Upper lobe of left lung (tissue), 4 donors: ENCODE data around the gene NOS1.

Experiments used
- POLR2A ChIP-seq, 4 donors: fragments of 450-650 bp; IDR thresholded peaks; one replicate each; pipeline ENCODE4 v1.5.1; 2016 to 2017; ENCODE audit warnings: antibody characterized with exemption in 4 of 4, mild to moderate bottlenecking in 2 of 4
- TF ChIP-seq, protein P1 (sequence below), 6 experiments: fragments of 450-650 bp in 4 of 6; fragments of 200-600 bp in 2 of 6; sonication (generic) in 2 of 6; IDR thresholded peaks; one replicate each; pipeline ENCODE4 v1.5.1; 2016 to 2019; ENCODE audit warnings: antibody characterized with exemption in 6 of 6

DNA sequence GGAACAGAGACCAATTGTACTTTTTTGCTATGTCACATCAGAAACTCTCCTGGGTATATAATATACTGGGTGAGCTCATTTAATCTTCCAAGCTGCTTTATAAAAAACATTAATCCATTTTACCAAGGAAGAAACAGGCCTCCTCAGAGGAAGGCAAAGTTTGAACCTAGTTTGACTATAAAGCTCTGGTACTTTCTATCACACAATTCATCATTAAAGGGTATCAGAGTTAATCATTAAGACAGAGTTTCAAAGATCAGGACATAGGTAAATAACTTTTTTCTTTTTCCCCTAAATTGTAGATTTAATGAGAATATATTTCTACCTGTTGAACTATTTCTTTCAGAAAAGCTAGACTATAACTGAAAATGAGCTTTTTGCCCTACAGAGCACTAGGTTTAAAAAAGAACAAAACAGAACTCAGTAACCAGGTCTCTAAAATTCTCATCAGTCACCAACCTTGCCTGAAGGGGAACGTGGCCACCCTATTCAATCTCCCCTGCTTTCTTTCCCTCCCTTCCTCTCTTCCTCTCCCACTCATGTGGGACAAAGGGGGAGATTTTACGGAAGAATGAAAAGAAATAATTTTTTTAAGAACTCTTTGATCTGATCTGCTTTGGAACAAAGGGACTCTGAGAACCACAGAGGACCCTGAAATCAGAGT lies 189.8 kb downstream of the NOS1 start:
- TF ChIP-seq, protein P1, sequence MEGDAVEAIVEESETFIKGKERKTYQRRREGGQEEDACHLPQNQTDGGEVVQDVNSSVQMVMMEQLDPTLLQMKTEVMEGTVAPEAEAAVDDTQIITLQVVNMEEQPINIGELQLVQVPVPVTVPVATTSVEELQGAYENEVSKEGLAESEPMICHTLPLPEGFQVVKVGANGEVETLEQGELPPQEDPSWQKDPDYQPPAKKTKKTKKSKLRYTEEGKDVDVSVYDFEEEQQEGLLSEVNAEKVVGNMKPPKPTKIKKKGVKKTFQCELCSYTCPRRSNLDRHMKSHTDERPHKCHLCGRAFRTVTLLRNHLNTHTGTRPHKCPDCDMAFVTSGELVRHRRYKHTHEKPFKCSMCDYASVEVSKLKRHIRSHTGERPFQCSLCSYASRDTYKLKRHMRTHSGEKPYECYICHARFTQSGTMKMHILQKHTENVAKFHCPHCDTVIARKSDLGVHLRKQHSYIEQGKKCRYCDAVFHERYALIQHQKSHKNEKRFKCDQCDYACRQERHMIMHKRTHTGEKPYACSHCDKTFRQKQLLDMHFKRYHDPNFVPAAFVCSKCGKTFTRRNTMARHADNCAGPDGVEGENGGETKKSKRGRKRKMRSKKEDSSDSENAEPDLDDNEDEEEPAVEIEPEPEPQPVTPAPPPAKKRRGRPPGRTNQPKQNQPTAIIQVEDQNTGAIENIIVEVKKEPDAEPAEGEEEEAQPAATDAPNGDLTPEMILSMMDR (IDR thresholded peaks at IDR 0.05), result no peak
- TF ChIP-seq POLR2A (IDR thresholded peaks at IDR 0.05), result no peak
